ENCODE measurements around the gene IGSF9.
A peak's percentile ranks its signal among the peaks of the same experiment; 100 is the strongest.

The IGSF9 gene

DNA sequence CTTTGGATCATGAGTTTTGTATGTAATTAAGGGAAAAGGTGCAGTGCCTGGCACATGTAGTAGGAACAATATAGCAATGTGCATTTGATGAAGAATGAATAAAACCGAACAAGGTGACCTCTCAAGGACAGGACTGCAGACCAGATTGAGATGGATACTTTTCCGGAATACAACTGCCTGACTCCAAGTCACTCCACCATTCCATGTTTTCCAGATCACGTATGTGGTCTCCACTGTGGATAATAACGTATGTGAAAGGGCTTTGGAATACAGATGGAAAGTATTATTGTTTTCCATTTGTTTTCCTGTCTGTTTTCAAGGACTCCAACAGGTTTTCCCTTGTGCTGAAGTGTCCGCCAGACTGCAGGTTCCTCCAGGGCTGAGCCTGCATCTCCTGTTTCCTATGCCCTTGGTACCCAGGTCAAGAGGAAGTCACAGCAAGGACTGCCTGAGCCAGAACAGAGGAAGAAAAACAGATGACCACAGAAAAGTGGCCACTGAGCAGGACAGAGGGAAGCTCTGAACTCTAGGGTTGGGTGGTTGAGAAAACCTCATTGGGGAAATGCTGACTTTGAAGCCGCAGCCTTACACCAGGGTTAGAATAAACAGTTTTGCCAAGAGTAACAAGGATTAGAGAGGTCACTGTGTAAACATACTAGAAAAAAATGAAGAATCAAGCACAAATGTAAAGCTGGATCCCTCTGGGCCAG lies 49.4 kb downstream of the IGSF9 start:
- DNase-seq, result no peak

DNA sequence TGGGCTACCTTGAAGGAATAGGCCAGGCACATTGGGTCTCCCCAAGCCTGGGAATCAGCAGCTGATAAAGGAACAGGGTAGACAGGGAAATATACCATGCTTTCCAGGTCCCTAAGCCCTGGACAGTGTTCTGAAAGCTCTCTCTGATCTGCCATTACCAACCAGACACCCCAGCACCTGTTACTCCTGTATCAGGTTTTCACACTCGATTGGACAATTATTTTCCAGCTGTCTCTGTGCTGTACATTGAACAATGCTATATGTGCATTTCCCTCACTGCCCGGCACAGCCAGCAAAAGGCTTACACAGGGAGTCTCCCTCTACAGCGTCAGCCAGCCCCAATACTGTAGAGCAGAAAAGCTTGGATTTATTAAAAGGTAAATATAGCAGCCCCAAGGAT lies 50.1 kb downstream of the IGSF9 start:
- DNase-seq, result no peak

- DNase-seq, result no peak
These were observed 52.5 kb downstream of the IGSF9 start for GRCh38 chr1:159892944-159893343.

- DNase-seq, result peak; percentile 79
These were observed 53.9 kb downstream of the IGSF9 start for GRCh38 chr1:159891275-159892157.

GRCh38 chr1:159890390-159890789 lies 55.0 kb downstream of the IGSF9 start:
- DNase-seq, result no peak

DNA sequence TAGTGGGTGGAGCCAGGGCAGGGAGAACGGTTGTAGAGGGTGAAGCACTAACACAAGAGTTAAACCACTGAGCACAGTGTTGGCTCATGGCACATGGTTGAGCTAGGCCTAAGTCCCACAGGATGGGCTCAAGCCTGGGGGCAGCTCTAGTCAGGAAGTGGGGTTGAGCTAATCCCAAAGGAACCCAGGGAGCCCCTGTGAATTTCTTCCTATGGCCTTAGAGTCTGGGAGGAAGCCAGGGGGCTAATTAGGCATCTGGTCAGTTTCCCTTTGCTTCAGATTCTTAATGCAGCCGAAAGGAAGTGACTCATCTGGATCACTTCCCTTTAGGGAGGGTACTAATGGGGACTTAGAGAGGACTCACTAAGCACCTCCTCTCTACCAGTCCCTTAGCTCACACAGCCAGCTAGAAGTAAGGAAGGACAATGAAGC lies 55.6 kb downstream of the IGSF9 start:
- no peak for DNase-seq

GRCh38 chr1:159889202-159889601 lies 56.2 kb downstream of the IGSF9 start:
- DNase-seq, result no peak

DNA sequence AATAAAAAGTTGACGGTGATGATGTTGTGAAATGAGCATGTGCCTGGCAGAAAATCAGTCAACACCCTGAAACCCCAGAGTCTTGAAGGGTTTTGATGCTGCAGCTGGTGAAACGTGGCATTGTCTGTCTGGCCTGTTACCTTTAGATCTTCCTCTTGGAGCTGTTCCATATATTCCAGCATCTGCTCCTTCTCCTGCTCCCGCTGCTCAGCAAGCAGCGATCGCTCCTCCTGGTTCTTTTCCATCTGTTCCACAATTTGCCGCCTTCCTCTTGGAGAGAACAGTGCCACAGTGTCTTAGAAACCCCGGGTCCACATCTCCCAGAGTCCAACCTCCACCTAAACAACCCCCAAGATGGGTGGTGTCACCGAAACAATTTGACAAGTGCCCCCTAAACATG lies 61.1 kb downstream of the IGSF9 start:
- DNase-seq, result no peak

DNA sequence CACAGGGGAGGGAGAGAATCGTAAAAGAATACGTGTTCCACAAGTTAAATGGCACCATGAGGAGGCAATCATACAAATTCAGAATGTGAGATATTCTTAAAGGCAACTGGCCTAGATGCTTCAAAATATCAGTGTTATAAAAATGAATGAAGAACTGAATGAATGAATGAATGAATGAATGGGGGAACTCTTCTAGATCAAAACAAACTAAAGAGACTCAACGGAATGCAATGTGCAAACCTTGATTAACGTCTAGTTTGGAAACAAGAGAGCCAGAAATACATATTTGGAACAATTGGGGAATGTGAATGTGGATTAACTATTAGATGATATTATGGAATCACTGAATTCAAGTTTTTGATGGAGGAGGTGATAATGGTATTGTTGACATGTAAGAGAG lies 62.3 kb downstream of the IGSF9 start:
- DNase-seq, result no peak

DNA sequence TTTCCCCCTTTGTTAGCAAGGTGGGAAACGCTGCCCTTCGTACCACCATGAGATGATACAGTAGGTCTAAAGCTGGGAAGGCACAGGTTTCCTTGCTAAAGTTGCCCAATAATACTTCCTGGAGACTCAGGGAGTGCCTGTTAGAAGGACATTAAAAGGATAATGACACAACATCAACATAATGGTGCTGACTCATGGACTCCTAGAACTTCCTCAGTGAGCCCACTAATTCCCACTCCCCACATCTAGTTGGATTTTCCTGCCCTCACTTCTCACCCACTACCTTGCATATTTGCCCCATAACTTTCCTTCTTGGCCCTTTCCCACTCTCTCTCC lies 62.9 kb downstream of the IGSF9 start:
- no peak for DNase-seq

- peak; percentile 24 for DNase-seq
These were observed 63.5 kb downstream of the IGSF9 start for GRCh38 chr1:159881622-159882526.

DNA sequence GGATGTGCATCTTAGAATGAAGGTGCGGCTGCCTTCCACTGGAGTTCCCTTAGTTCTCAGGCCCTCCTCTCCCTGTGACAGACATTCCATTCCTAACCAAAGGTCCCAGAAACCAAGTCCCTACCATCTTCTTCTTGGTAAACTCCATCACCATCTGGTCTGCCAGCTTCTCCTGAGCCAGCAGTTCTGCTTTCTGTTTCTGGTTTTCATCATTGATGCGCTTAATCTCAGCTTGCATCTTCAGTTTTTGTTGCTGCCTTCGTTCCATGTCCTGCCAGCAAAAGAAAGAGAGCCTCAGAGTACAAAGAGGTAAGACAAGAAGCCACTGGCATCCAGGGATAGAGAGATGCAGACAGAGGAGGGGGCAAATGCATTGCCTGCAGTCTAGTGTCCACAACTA lies 65.0 kb downstream of the IGSF9 start:
- DNase-seq, result no peak

GRCh38 chr1:159879977-159880376 lies 65.4 kb downstream of the IGSF9 start:
- DNase-seq, result no peak

- DNase-seq, result no peak
These were observed 66.3 kb downstream of the IGSF9 start for GRCh38 chr1:159879136-159879535.

DNA sequence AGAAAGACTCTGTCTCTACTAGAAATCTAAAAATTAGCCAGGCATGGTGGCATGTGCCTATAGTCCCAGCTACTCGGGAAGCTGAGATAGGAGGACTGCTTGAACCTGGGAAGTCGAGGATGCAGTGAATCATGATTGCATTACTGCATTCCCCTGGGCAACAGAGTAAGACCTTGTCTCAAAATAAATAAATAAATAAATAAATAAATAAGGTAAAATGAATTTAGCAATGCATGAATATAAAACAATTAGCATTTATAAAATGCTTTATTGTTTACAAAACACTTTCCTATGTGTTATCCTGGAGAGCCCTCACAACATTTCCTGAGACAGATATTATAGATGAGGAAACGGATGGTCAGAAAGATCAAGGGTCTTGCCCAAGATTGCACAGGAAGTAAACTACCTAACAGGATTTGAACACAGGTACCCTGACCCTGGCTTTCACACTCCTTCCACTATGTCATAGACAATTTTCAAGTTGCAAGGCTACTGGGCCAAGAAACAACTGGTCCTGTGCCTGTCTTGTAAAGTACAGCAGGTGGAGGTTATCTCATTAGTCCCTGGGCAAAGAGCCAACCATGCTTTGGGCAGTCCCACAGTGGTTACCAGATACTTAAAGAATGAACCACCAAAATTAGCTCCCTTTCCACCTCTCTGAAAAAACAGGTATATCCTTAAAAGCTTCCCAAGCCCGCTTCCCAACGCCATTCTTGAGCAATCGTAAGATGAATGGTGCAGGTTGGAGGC lies 67.5 kb downstream of the IGSF9 start:
- DNase-seq, result no peak

All from activated naive CD4-positive, alpha-beta T cell treated with Interleukin-2 at 50 U/mL for 16 hours (primary cell).